HepG2 (cell line): ENCODE measurements around the gene SPRED3. TPM values are rescaled to one million over a fixed set of nuclear protein-coding genes. Genes with fewer than 3 reads are reported as not detected.

ENCODE experiments used
- ASH2L ChIP-seq: fragments of 300-600, 200-600 bp; sonication (generic); IDR thresholded peaks from 2 replicates; pipeline ENCODE4 v1.7.0; 2017; ENCODE audit warnings: low read depth, mild to moderate bottlenecking, moderate library complexity, mixed read lengths, low read length; ENCODE audit not compliant: insufficient read length
- ISX ChIP-seq: sonication (generic); formaldehyde crosslinking; conservative IDR thresholded peaks from 2 replicates; pipeline ENCODE4 v1.5.0; 2020; ENCODE audit warnings: missing genetic modification reagents
- KDM5A ChIP-seq: fragments of 200-600 bp; sonication (generic); IDR thresholded peaks from 2 replicates; pipeline ENCODE4 v1.7.0; 2018; ENCODE audit warnings: antibody characterized with exemption, mild to moderate bottlenecking, low read length, borderline replicate concordance
- MYNN ChIP-seq: sonication (generic); formaldehyde crosslinking; IDR thresholded peaks from 2 replicates; pipeline ENCODE4 v1.4.0; 2020; ENCODE audit warnings: mild to moderate bottlenecking, low read depth, missing genetic modification reagents
- RFXAP ChIP-seq: sonication (generic); formaldehyde crosslinking; IDR thresholded peaks from 2 replicates; pipeline ENCODE4 v1.4.0; 2020; ENCODE audit warnings: missing genetic modification reagents, borderline replicate concordance
- SRSF1 ChIP-seq: fragments of 200-400 bp; formaldehyde crosslinking; optimal IDR thresholded peaks from 2 replicates; pipeline ENCODE3; 2017; ENCODE audit warnings: mild to moderate bottlenecking, low read depth, low read length, moderate library complexity
- YEATS4 ChIP-seq: sonication (generic); formaldehyde crosslinking; IDR thresholded peaks from 2 replicates; pipeline ENCODE4 v1.4.0; 2020; ENCODE audit warnings: missing genetic modification reagents, borderline replicate concordance
- ZBTB39 ChIP-seq: sonication (generic); formaldehyde crosslinking; IDR thresholded peaks from 2 replicates; pipeline ENCODE4 v1.5.0; 2020; ENCODE audit warnings: missing genetic modification reagents
- ZHX2 ChIP-seq, 2 experiments: sonication (generic) in 1 of 2; formaldehyde crosslinking in 1 of 2; IDR thresholded peaks; 2 replicates each; pipeline versions ENCODE4 v1.6.1 to v1.9.0; 2014 to 2022; ENCODE audit warnings: antibody characterized with exemption in 1 of 2, borderline replicate concordance in 1 of 2, inconsistent platforms in 1 of 2, low read depth in 1 of 2, missing genetic modification reagents in 1 of 2
- ZNF101 ChIP-seq: sonication (generic); formaldehyde crosslinking; IDR thresholded peaks from 2 replicates; pipeline ENCODE4 v1.4.0; 2020; ENCODE audit warnings: mild to moderate bottlenecking, low read depth, missing genetic modification reagents, borderline replicate concordance
- ZNF652 ChIP-seq: IDR thresholded peaks from 2 replicates; pipeline ENCODE4 v1.6.1; 2016; ENCODE audit warnings: low read depth, borderline replicate concordance
- ZNF660 ChIP-seq: sonication (generic); formaldehyde crosslinking; IDR thresholded peaks from 2 replicates; pipeline ENCODE4 v1.5.1; 2020; ENCODE audit warnings: mild to moderate bottlenecking, low read depth, missing genetic modification reagents, borderline replicate concordance
- polyA plus RNA-seq, 8 experiments: library from polyadenylated mRNA; depleted of rRNA in 3 of 8; stranded (reverse) in 7 of 8; unstranded in 1 of 8; fragments of >200 nt; fragmentation: Illumina TruSeq in 4 of 8; extraction: Trizol in 4 of 8; gene quantifications; 2 replicates each; pipeline versions ENCODE4 v1.2.1 to v1.2.3, GENCODE V29; 2011 to 2016; ENCODE audit warnings: low read depth in 4 of 8, missing spikeins in 1 of 8, mixed read lengths in 1 of 8; ENCODE audit not compliant: insufficient read depth in 1 of 8
- total RNA-seq, 5 experiments: library from RNA; depleted of rRNA; stranded (reverse); fragments of >200 nt; fragmentation: Illumina TruSeq; extraction: Trizol; gene quantifications; 2 replicates each; pipeline ENCODE4 v1.2.3, GENCODE V29; 2016; ENCODE audit warnings: low read depth in 1 of 5
- TF ChIP-seq, protein P1 (sequence below): sonication (generic); formaldehyde crosslinking; IDR thresholded peaks from 2 replicates; pipeline ENCODE4 v1.8.0; 2022; ENCODE audit warnings: mild to moderate bottlenecking, missing genetic modification reagents, borderline replicate concordance
- TF ChIP-seq, protein P2 (sequence below): sonication (generic); formaldehyde crosslinking; IDR thresholded peaks from 2 replicates; pipeline ENCODE4 v1.4.0; 2020; ENCODE audit warnings: missing genetic modification reagents, mild to moderate bottlenecking, borderline replicate concordance

Gene SPRED3
- total and polyA plus RNA-seq, 2 of the 13 experiments (the other 11 are each of a cell fraction or from before 2014, with no cell fraction given), result 0.15 to 0.17 TPM

DNA sequence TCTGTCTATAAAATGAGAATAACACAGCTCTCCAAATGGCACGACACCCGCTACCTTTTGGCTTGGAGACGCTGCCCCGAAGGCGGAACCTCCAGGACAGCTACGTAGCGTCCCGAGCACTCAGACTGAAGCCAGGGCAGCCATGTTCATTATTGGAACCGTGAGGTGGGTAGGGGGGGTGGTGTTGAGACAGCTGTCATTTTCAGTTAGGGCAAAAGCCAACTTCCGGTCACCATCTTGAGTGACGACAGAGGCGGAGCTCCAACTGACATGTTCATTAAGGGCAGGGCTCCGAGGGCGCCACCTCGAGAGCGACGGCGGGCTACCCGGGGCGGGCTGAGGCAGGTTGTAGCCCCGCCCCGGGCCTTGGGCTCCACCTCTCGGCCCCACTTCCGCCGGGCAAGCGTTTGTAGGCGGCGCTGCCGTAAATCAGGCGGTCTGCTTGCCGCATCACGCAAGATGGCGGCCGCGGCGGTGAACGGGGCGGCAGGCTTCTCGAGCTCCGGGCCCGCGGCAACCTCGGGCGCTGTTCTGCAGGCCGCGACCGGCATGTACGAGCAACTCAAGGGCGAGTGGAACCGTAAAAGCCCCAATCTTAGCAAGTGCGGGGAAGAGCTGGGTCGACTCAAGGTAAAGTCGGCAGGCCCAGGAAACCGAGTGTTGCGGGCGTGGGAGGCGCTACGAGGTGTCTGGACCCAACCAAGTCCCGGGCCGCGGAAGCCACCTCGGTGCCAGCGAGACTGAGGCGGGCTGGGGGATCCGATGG, 14.0 kb upstream of the SPRED3 start, which contains the start of gene PSMD8 (continued):
- peak; percentile 98 for TF ChIP-seq ZHX2 (IDR thresholded peaks at IDR 0.05; ENCODE audit: low read depth)
- TF ChIP-seq ZHX2 (CRISPR knock-in tag; IDR thresholded peaks at IDR 0.05; ENCODE audit: borderline replicate concordance), result no peak
- no peak for TF ChIP-seq ZNF660 (CRISPR knock-in tag)
- TF ChIP-seq ASH2L, result peak; percentile 90
- TF ChIP-seq RFXAP (CRISPR knock-in tag), result no peak
- TF ChIP-seq, protein P1, sequence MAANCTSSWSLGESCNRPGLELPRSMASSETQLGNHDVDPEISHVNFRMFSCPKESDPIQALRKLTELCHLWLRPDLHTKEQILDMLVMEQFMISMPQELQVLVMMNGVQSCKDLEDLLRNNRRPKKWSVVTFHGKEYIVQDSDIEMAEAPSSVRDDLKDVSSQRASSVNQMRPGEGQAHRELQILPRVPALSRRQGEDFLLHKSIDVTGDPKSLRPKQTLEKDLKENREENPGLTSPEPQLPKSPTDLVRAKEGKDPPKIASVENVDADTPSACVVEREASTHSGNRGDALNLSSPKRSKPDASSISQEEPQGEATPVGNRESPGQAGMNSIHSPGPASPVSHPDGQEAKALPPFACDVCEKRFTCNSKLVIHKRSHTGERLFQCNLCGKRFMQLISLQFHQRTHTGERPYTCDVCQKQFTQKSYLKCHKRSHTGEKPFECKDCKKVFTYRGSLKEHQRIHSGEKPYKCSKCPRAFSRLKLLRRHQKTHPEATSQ (CRISPR knock-in tag), result peak; percentile 67; the same call in 1 of the 2 replicates
- no peak for TF ChIP-seq ZNF101 (CRISPR knock-in tag)
- peak; percentile 68 for TF ChIP-seq SRSF1
- no peak for TF ChIP-seq ZBTB39
- TF ChIP-seq, protein P2, sequence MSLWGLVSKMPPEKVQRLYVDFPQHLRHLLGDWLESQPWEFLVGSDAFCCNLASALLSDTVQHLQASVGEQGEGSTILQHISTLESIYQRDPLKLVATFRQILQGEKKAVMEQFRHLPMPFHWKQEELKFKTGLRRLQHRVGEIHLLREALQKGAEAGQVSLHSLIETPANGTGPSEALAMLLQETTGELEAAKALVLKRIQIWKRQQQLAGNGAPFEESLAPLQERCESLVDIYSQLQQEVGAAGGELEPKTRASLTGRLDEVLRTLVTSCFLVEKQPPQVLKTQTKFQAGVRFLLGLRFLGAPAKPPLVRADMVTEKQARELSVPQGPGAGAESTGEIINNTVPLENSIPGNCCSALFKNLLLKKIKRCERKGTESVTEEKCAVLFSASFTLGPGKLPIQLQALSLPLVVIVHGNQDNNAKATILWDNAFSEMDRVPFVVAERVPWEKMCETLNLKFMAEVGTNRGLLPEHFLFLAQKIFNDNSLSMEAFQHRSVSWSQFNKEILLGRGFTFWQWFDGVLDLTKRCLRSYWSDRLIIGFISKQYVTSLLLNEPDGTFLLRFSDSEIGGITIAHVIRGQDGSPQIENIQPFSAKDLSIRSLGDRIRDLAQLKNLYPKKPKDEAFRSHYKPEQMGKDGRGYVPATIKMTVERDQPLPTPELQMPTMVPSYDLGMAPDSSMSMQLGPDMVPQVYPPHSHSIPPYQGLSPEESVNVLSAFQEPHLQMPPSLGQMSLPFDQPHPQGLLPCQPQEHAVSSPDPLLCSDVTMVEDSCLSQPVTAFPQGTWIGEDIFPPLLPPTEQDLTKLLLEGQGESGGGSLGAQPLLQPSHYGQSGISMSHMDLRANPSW (CRISPR knock-in tag), result peak; percentile 54; the same call in 1 of the 2 replicates
- no peak for TF ChIP-seq MYNN
- peak; percentile 64; the same call in 1 of the 2 replicates for TF ChIP-seq KDM5A
- peak; percentile 95 for TF ChIP-seq YEATS4 (CRISPR knock-in tag)
- TF ChIP-seq ISX (CRISPR knock-in tag), result peak; percentile 75; the same call in 1 of the 2 replicates
- no peak for TF ChIP-seq ZNF652 (CRISPR knock-in tag)
